Measurements from ENCODE around the gene EVPLL.
"Not testable (repeated sequence)": the region's sequence is repeated elsewhere in the genome, so short reads cannot be mapped to it uniquely, and the experiment has no call there.

EVPLL gene

DNA sequence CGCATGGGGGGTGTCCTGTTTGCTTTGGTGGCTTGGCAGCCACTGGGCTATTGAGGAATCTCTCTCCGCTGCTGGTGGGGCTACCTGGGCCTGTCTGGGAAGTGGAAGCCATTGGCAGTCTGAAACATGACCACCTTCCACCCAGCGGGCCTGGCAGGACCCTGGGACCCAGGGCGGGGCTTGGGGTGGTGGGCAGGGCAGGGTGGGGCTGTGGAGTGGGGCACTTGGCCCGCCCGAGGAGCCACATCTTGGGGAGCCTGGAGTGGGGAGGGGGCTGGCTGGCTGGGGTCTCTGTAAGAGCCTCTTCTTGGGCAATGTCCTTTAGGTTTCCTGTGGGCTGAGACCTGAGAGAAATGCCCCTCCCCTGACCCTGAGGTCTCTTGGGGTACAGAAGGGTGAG, 48.0 kb downstream of the EVPLL start:
- not testable (repeated sequence) for DNase-seq

GRCh38 chr17:18426639-18427038, 49.1 kb downstream of the EVPLL start:
- not testable (repeated sequence) for DNase-seq

DNA sequence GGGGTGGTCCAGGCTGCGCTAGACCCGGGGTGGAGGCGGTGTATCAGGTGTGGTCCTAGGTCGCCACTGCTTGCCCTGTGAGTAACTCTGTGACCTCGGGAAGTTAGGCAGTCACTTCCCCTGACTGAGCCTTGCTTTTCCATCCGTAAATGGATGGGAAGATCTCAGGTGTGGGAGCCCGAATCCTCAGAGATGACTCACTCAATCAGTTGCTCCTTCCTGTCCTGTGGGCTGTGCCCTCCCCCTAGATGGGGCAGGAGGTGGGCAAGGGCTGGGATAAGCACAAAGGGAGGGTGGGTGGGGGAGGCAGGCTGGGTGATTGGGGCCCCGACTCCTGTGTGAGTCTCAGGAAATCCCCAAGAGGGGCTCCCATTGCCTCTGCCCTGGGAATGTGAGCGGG, 54.6 kb downstream of the EVPLL start:
- not testable (repeated sequence) for DNase-seq

Measured in NCI-H187 treated with DMSO at 0.1 percent for 48 hours (cell line).